Breast epithelium (tissue), 4 donors: ENCODE results near the gene CCDC24. TPM values are rescaled to one million over a fixed set of nuclear protein-coding genes. Genes with fewer than 3 reads are reported as not detected.

Experiments used
- DNase-seq, 2 donors: peaks; one replicate each; pipeline ENCODE4 v3.0.0-alpha.2; 2019; ENCODE audit warnings: low spot score in 2 of 2
- H3K27ac ChIP-seq, 2 donors: fragments of 200-600 bp; sonication (generic) in 1 of 2; one replicate each; pipeline ENCODE4 v1.5.1; 2016 to 2019; ENCODE audit warnings: mild to moderate bottlenecking in 1 of 2
- H3K27me3 ChIP-seq, 2 donors: fragments of 200-600 bp; sonication (generic) in 1 of 2; one replicate each; pipeline versions ENCODE4 v1.5.1 to v1.6.0; 2017 to 2019; ENCODE audit warnings: control low read depth in 1 of 2, mild to moderate bottlenecking in 1 of 2
- H3K36me3 ChIP-seq: fragments of 200-600 bp; one replicate; pipeline ENCODE4 v1.5.1; 2019
- H3K4me1 ChIP-seq, 2 donors: fragments of 200-600 bp; sonication (generic); one replicate each; pipeline ENCODE4 v1.5.1; 2016 to 2019; ENCODE audit warnings: control low read depth in 1 of 2
- H3K4me3 ChIP-seq, 3 donors: fragments of 200-600 bp; sonication (generic); 1 replicate in 2 of 3; 2 replicates in 1 of 3; pipeline ENCODE4 v1.5.1; 2016 to 2019; ENCODE audit warnings: mild to moderate bottlenecking in 3 of 3, moderate library complexity in 2 of 3
- H3K9me3 ChIP-seq, 2 donors: fragments of 200-600 bp; sonication (generic) in 1 of 2; one replicate each; pipeline ENCODE4 v1.5.1; 2016 to 2019; ENCODE audit warnings: control low read depth in 1 of 2
- POLR2A ChIP-seq: fragments of 450-650 bp; IDR thresholded peaks from one replicate; pipeline ENCODE4 v1.6.1; 2016; ENCODE audit warnings: antibody characterized with exemption, mild to moderate bottlenecking, moderate library complexity
- POLR2AphosphoS5 ChIP-seq, 3 donors: sonication (generic); formaldehyde crosslinking; IDR thresholded peaks; one replicate each; pipeline ENCODE4 v1.6.1; 2017; ENCODE audit warnings: antibody characterized with exemption in 3 of 3
- intact Hi-C: fragments of 100-400 bp; cut with DNase I; formaldehyde crosslinking; loops from one replicate; pipeline ENCODE4 v1.15.1; 2023; ENCODE audit warnings: low total_unique reads
- total RNA-seq, 3 donors: library from RNA; depleted of rRNA; stranded (reverse); fragments of >200 nt; gene quantifications; one replicate each; pipeline ENCODE4 v1.1.0, GENCODE V29; 2016
- TF ChIP-seq, protein P1 (sequence below), 3 donors: fragments of 450-650 bp; IDR thresholded peaks; one replicate each; pipeline ENCODE4 v1.5.1; 2016 to 2017; ENCODE audit warnings: antibody characterized with exemption in 3 of 3, mild to moderate bottlenecking in 3 of 3, moderate library complexity in 3 of 3

The CCDC24 gene
- total RNA-seq, 3 donors from 2014 or later: 5.4 to 12.5 (median 12.3) TPM

DNA sequence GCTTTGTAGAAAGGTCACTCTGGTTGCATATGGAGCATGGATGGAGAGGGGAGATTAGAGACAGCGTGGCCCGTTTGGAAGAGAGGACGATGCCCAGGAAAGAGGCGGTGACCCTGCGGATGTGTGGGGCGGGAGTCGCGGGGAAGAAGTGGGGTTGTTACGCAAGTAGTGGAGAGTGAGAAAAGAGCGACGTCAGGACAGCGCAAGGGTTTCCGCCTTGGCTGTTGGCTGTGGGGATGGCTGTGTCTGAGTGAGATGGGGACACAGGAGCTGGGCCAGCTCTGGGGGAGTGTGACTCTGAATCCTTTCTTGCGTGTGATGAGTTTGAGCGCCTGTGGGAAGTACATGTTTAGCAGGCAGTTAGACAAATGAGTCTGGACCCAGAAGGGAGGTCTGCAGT, 8.6 kb upstream of the CCDC24 start:
- no peaks in the 10 kb centered on the region for H3K36me3 ChIP-seq
- no peaks in the 10 kb centered on the region for H3K9me3 ChIP-seq
- H3K4me3 ChIP-seq: no peak overlapping the region
- peaks cover 0 to 9% of the 10 kb centered on the region in 2 donors for H3K4me1 ChIP-seq
- H3K27ac ChIP-seq: peak overlapping the region in 1 of 2 donors; percentile 5
- intact Hi-C loops: no loop called here
- DNase-seq: no peak
- TF ChIP-seq POLR2AphosphoS5 (IDR thresholded peaks at IDR 0.05): no peak
- TF ChIP-seq, protein P1, sequence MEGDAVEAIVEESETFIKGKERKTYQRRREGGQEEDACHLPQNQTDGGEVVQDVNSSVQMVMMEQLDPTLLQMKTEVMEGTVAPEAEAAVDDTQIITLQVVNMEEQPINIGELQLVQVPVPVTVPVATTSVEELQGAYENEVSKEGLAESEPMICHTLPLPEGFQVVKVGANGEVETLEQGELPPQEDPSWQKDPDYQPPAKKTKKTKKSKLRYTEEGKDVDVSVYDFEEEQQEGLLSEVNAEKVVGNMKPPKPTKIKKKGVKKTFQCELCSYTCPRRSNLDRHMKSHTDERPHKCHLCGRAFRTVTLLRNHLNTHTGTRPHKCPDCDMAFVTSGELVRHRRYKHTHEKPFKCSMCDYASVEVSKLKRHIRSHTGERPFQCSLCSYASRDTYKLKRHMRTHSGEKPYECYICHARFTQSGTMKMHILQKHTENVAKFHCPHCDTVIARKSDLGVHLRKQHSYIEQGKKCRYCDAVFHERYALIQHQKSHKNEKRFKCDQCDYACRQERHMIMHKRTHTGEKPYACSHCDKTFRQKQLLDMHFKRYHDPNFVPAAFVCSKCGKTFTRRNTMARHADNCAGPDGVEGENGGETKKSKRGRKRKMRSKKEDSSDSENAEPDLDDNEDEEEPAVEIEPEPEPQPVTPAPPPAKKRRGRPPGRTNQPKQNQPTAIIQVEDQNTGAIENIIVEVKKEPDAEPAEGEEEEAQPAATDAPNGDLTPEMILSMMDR (IDR thresholded peaks at IDR 0.05): no peak
- TF ChIP-seq POLR2A: no peak
- no peaks in the 10 kb centered on the region for H3K27me3 ChIP-seq

DNA sequence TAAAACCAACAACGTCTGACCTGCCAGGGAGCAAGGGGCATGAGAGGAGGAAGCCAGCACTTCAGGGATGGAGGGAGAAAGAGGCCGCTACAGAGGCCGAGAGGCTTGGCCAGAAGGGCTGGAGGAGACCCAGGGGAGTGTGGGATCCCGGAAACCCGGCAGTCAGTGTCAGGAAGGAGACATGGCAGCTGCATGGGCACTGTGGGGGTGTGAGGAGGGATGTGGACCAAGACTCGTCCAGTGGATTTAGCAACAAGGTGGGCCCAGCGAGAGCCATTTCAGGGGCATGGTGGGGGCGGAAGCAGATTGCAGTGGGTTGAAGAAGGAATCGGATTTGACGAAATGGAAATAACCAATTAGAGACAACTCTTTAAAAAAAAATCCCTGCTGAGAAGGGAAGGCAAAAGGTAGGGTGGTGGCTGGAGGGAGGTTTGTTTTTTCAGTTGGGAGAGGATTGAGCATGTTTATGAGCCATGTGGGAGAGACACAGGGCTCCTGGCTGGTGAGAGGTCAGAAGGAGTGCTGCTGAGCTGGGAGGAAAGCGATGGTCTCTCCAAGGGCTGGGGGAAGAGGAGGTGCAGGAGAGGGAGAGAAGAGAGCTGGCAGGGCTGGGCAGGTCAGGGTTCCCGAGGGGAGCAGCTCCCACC, 8.0 kb upstream of the CCDC24 start:
- Histone ChIP-seq H3K27me3 (no peaks in the 10 kb centered on the region), H3K36me3 (no peaks in the 10 kb centered on the region), H3K4me3 (no peak overlapping the region), H3K9me3 (no peaks in the 10 kb centered on the region), H3K27ac (no peak overlapping the region), H3K4me1 (peaks cover 0 to 4% of the 10 kb centered on the region in 2 donors)
- TF ChIP-seq POLR2A (no peak), POLR2AphosphoS5 (IDR thresholded peaks at IDR 0.05) (no peak)
- TF ChIP-seq, protein P1 (IDR thresholded peaks at IDR 0.05): no peak
- no peak for DNase-seq
- intact Hi-C loops: no loop called here

DNA sequence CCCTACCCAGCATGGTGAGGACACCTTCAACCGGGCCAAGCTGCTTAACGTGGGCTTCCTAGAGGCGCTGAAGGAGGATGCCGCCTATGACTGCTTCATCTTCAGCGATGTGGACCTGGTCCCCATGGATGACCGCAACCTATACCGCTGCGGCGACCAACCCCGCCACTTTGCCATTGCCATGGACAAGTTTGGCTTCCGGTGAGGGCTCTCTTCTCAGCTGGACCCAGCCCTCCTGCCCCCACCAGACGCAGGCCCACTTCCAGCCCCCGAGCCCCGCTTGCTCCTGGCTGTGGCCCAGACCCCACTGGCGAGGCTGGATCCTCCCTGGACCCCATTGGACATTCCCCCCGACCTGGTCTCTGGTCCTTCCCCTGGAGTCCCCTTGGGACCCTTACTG, 6.5 kb upstream of the CCDC24 start:
- H3K4me3 ChIP-seq: no peak overlapping the region
- no peak overlapping the region for H3K27ac ChIP-seq
- no peak for DNase-seq
- no peaks in the 10 kb centered on the region for H3K4me1 ChIP-seq
- intact Hi-C loops: loop anchor here (1.0 kb wide), 1 partner anchor 41 kb away; no protein-coding TSS in a partner anchor
- H3K36me3 ChIP-seq: no peaks in the 10 kb centered on the region
- H3K9me3 ChIP-seq: no peaks in the 10 kb centered on the region
- TF ChIP-seq POLR2A: no peak
- no peak for TF ChIP-seq POLR2AphosphoS5 (IDR thresholded peaks at IDR 0.05)
- TF ChIP-seq, protein P1 (IDR thresholded peaks at IDR 0.05): no peak
- H3K27me3 ChIP-seq: no peaks in the 10 kb centered on the region

DNA sequence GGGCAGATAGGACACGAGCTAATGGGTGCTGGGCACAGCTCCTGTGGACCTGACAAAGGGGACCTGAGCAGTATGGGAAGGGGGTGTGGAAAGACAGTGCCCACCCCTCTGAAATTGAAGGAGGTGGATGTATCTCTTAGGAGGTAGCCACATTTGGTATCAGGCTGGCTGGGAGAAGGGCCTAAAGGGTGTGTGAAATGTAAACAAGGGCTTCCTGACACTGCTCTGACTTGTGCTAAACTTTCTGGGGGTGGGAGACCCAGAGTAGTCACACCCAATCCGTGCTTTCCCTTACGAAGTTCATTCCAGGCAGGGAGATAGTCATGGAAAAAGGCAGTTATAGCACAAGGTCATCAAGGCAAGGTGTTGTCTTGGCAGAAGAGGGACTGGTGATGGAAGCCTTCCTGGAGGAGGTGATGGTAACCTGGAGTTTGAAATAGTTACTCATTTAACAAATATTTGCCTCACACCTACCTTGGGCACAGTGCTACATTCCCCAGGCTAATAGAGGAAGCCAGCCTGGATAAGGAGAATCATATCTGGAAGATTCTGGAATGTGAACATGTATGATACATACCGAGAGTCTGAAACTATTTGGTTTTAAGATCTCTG, 5.3 kb upstream of the CCDC24 start:
- H3K4me3 ChIP-seq: no peak overlapping the region
- intact Hi-C loops: loop anchor here (1.0 kb wide), 1 partner anchor 40 kb away; no protein-coding TSS in a partner anchor
- no peak for DNase-seq
- no peaks in the 10 kb centered on the region for H3K36me3 ChIP-seq
- H3K27ac ChIP-seq: no peak overlapping the region
- no peaks in the 10 kb centered on the region for H3K27me3 ChIP-seq
- no peak for TF ChIP-seq POLR2AphosphoS5 (IDR thresholded peaks at IDR 0.05)
- no peak for TF ChIP-seq POLR2A
- TF ChIP-seq, protein P1 (IDR thresholded peaks at IDR 0.05): no peak
- no peaks in the 10 kb centered on the region for H3K9me3 ChIP-seq
- peaks cover 0 to 3% of the 10 kb centered on the region in 2 donors for H3K4me1 ChIP-seq

DNA sequence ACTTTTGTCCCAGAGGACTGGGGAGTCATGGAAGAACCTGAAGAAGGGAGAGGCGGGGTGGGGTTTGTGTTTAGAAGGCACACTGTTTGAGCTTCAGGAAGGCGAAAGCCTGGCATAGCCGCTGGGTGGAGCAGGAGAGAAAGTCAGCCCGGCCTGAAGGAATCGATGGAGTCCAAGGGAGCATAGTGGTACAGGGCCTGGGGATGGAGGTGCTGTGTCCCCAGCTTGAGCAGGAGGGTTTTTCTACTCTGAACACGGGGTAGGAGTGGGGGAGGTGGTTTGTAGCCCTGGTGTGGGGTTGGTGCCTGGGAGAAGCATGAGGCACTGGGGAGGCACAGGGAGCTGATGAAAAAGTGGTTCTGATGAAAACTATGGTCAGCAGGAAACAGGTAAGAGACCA, 4.7 kb upstream of the CCDC24 start:
- no peaks in the 10 kb centered on the region for H3K27me3 ChIP-seq
- H3K4me3 ChIP-seq: no peak overlapping the region
- intact Hi-C loops: no loop called here
- no peak for DNase-seq
- TF ChIP-seq POLR2AphosphoS5 (IDR thresholded peaks at IDR 0.05) (no peak), POLR2A (no peak)
- TF ChIP-seq, protein P1 (IDR thresholded peaks at IDR 0.05): no peak
- H3K27ac ChIP-seq: no peak overlapping the region
- peaks cover 0 to 5% of the 10 kb centered on the region in 2 donors for H3K4me1 ChIP-seq
- no peaks in the 10 kb centered on the region for H3K9me3 ChIP-seq
- no peaks in the 10 kb centered on the region for H3K36me3 ChIP-seq
